Hepatocyte (in vitro differentiated cells): ENCODE measurements around the gene KMT2E. TPM values are rescaled to one million over a fixed set of nuclear protein-coding genes. Genes with fewer than 3 reads are reported as not detected.

Source experiments
- DNase-seq: peaks from one replicate; pipeline ENCODE4 v3.0.0-alpha.2; 2016; ENCODE audit warnings: low spot score
- H2AFZ ChIP-seq: fragments of 200-600 bp; sonication (generic); 2 replicates; pipeline ENCODE4 v1.6.0; 2016; ENCODE audit warnings: antibody characterized with exemption, mild to moderate bottlenecking
- H3K27ac ChIP-seq: fragments of 200-600 bp; sonication (generic); 2 replicates; pipeline ENCODE4 v1.5.1; 2016; ENCODE audit warnings: mild to moderate bottlenecking
- H3K27me3 ChIP-seq: fragments of 200-600 bp; sonication (generic); 2 replicates; pipeline ENCODE4 v1.6.1; 2016
- H3K36me3 ChIP-seq: fragments of 200-600 bp; sonication (generic); replicated peaks from 2 replicates; pipeline ENCODE4 v1.5.1; 2016; ENCODE audit warnings: low read depth; ENCODE audit not compliant: insufficient read depth
- H3K4me1 ChIP-seq: fragments of 200-600 bp; sonication (generic); 2 replicates; pipeline ENCODE4 v1.5.1; 2016; ENCODE audit warnings: mild to moderate bottlenecking, moderate library complexity; ENCODE audit not compliant: insufficient read depth
- H3K4me2 ChIP-seq: fragments of 200-600 bp; sonication (generic); 2 replicates; pipeline ENCODE4 v1.6.0; 2016
- H3K4me3 ChIP-seq: fragments of 200-600 bp; sonication (generic); 2 replicates; pipeline ENCODE4 v1.5.1; 2016; ENCODE audit warnings: mild to moderate bottlenecking
- H3K79me2 ChIP-seq: fragments of 200-600 bp; sonication (generic); 2 replicates; pipeline ENCODE4 v1.6.0; 2017; ENCODE audit warnings: mild to moderate bottlenecking
- H3K9me2 ChIP-seq: fragments of 200-600 bp; sonication (generic); replicated peaks from 2 replicates; pipeline ENCODE4 v1.6.0; 2017; ENCODE audit warnings: mild to moderate bottlenecking; ENCODE audit not compliant: insufficient read depth
- H3K9me3 ChIP-seq: fragments of 200-600 bp; sonication (generic); 2 replicates; pipeline ENCODE4 v1.5.1; 2016; ENCODE audit warnings: low read depth, mild to moderate bottlenecking
- H4K20me1 ChIP-seq: fragments of 200-600 bp; sonication (generic); 2 replicates; pipeline ENCODE4 v1.6.0; 2016; ENCODE audit warnings: mild to moderate bottlenecking; ENCODE audit not compliant: insufficient read depth, poor library complexity, severe bottlenecking
- EZH2 ChIP-seq: fragments of 200-600 bp; sonication (generic); IDR thresholded peaks from 2 replicates; pipeline ENCODE4 v1.6.1; 2016; ENCODE audit warnings: antibody characterized with exemption, mild to moderate bottlenecking, borderline replicate concordance
- EZH2phosphoT487 ChIP-seq: fragments of 200-600 bp; sonication (generic); IDR thresholded peaks from one replicate; pipeline ENCODE4 v1.6.1; 2018; ENCODE audit warnings: antibody characterized with exemption, mild to moderate bottlenecking, low read depth, moderate library complexity; ENCODE audit not compliant: unreplicated experiment, severe bottlenecking
- WGBS: methylation state at CpG from one replicate; pipeline ENCODE4 v1.1.6; 2016; ENCODE audit warnings: low lambda C conversion rate; ENCODE audit errors: missing lambda C conversion rate; 5-methylcytosine and 5-hydroxymethylcytosine counted together
- polyA plus RNA-seq: library from polyadenylated mRNA; unstranded; fragments of >200 nt; fragmentation: Nextera tagmentation; extraction: Ambion mirVana; gene quantifications from 2 replicates; pipeline ENCODE4 v1.2.1, GENCODE V29; 2016
- total RNA-seq: library from RNA; depleted of rRNA; stranded (reverse); fragments of >200 nt; gene quantifications from 2 replicates; pipeline ENCODE4 v1.2.3, GENCODE V29; 2014
- TF ChIP-seq, protein P1 (sequence below): fragments of 200-600 bp; sonication (generic); IDR thresholded peaks from 2 replicates; pipeline ENCODE4 v1.5.1; 2016; ENCODE audit warnings: antibody characterized with exemption, mild to moderate bottlenecking; ENCODE audit not compliant: poor library complexity

The KMT2E gene
- total and polyA plus RNA-seq, 2 experiments from 2014 or later = 69.7 to 70.8 TPM

DNA sequence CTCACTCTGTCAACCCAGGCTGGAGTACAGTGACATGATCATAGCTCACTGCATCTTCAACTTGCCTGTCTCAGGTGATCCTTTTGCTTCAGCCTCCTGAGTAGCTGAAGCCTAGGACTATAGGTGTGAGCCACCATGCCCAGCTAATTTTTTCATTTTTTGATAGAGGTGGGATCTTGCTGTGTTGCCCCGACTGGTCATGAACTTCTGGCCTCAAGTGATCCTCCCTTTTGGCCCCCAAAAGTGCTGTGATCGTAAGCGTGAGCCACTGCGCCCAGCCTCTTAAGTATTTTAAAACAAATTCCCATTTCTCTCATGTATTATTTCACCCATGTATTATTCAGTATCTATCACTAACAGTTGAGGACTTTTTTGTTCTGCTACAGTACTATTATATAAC, 43.5 kb downstream of the KMT2E start:
- Histone ChIP-seq H3K27me3 (no peaks in the 10 kb centered on the region), H3K79me2 (peaks cover 100% of the 10 kb centered on the region), H3K4me2 (no peak overlapping the region), H3K4me3 (no peak overlapping the region), H3K9me2 (no peaks in the 10 kb centered on the region), H3K9me3 (no peaks in the 10 kb centered on the region), H3K4me1 (no peaks in the 10 kb centered on the region), H3K27ac (no peak overlapping the region), H4K20me1 (peaks cover 92% of the 10 kb centered on the region), H3K36me3 (no peaks in the 10 kb centered on the region), H2AFZ (no peak overlapping the region)
- DNase-seq = no peak
- TF ChIP-seq EZH2 (no peak), EZH2phosphoT487 (no peak)
- TF ChIP-seq, protein P1, sequence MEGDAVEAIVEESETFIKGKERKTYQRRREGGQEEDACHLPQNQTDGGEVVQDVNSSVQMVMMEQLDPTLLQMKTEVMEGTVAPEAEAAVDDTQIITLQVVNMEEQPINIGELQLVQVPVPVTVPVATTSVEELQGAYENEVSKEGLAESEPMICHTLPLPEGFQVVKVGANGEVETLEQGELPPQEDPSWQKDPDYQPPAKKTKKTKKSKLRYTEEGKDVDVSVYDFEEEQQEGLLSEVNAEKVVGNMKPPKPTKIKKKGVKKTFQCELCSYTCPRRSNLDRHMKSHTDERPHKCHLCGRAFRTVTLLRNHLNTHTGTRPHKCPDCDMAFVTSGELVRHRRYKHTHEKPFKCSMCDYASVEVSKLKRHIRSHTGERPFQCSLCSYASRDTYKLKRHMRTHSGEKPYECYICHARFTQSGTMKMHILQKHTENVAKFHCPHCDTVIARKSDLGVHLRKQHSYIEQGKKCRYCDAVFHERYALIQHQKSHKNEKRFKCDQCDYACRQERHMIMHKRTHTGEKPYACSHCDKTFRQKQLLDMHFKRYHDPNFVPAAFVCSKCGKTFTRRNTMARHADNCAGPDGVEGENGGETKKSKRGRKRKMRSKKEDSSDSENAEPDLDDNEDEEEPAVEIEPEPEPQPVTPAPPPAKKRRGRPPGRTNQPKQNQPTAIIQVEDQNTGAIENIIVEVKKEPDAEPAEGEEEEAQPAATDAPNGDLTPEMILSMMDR = no peak
- 96% methylated on average over 4 of the region's 4 CpGs for WGBS

GRCh38 chr7:105060437-105060836, 46.4 kb downstream of the KMT2E start:
- WGBS = 96% methylated on average over 4 of the region's 4 CpGs
- Histone ChIP-seq H3K4me2 (no peak overlapping the region), H4K20me1 (peaks cover 84% of the 10 kb centered on the region)

DNA sequence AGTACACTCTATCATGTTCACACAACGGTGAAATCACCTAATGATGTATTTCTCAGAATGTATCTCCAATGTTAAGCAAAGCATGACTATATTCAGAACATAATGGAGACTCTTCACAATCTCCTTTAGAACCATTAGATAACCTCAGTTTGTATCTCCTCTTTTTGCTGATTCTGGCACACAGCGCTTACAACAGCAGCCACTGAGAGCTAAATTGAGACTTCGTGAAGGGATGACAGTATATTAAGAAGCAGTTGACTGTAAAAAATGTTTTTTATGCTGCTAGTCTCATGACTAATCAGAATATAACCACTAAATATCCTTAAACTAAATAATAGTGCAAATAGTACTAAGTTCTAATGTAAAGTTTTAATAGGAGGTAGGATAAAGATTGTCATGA, 46.9 kb downstream of the KMT2E start:
- no peaks in the 10 kb centered on the region for H3K9me3 ChIP-seq
- DNase-seq = no peak
- no peak overlapping the region for H3K27ac ChIP-seq
- H3K4me2 ChIP-seq = no peak overlapping the region
- TF ChIP-seq, protein P1 = no peak
- TF ChIP-seq EZH2phosphoT487 (no peak), EZH2 (no peak)
- no peak overlapping the region for H3K4me3 ChIP-seq
- no peaks in the 10 kb centered on the region for H3K27me3 ChIP-seq
- H3K9me2 ChIP-seq = no peaks in the 10 kb centered on the region
- no peaks in the 10 kb centered on the region for H3K36me3 ChIP-seq
- H2AFZ ChIP-seq = no peak overlapping the region
- peaks cover 95% of the 10 kb centered on the region for H3K79me2 ChIP-seq
- peaks cover 84% of the 10 kb centered on the region for H4K20me1 ChIP-seq
- 95% methylated on average over 3 of the region's 3 CpGs for WGBS
- no peaks in the 10 kb centered on the region for H3K4me1 ChIP-seq

More at GRCh38 chr7:105060437-105060836, 46.4 kb downstream of the KMT2E start:
- Histone ChIP-seq H3K9me3 (no peaks in the 10 kb centered on the region), H3K36me3 (no peaks in the 10 kb centered on the region), H3K9me2 (no peaks in the 10 kb centered on the region), H3K79me2 (peaks cover 98% of the 10 kb centered on the region), H3K4me1 (no peaks in the 10 kb centered on the region), H3K27ac (no peak overlapping the region), H2AFZ (no peak overlapping the region), H3K27me3 (no peaks in the 10 kb centered on the region), H3K4me3 (no peak overlapping the region)
- DNase-seq = no peak
- TF ChIP-seq EZH2 = no peak
- TF ChIP-seq EZH2phosphoT487 = no peak
- TF ChIP-seq, protein P1 = no peak

- Histone ChIP-seq H3K9me2 (no peaks in the 10 kb centered on the region), H3K4me3 (no peak overlapping the region), H3K4me2 (no peak overlapping the region), H3K27me3 (no peaks in the 10 kb centered on the region), H2AFZ (no peak overlapping the region), H3K27ac (no peak overlapping the region), H3K79me2 (peaks cover 79% of the 10 kb centered on the region), H3K9me3 (no peaks in the 10 kb centered on the region), H3K4me1 (no peaks in the 10 kb centered on the region), H3K36me3 (no peaks in the 10 kb centered on the region), H4K20me1 (peaks cover 53% of the 10 kb centered on the region)
- TF ChIP-seq, protein P1 = no peak
- TF ChIP-seq EZH2phosphoT487 (no peak), EZH2 (no peak)
- WGBS = 88% methylated on average over 1 of the region's 1 CpG
- no peak for DNase-seq
These were observed 51.1 kb downstream of the KMT2E start for GRCh38 chr7:105065104-105065503.
